ENCODE measurements around the gene OPA3.
A peak's percentile ranks its signal among the peaks of the same experiment; 100 is the strongest.

The OPA3 gene

GRCh38 chr19:45597425-45598111 lies 13.0 kb upstream of the OPA3 start:
- DNase-seq: no peak

- DNase-seq: no peak
These were observed 11.2 kb upstream of the OPA3 start for GRCh38 chr19:45595814-45596213.

- DNase-seq: no peak
These were observed 8.9 kb upstream of the OPA3 start for GRCh38 chr19:45593520-45593919.

- no peak for DNase-seq
These were observed 7.8 kb upstream of the OPA3 start for GRCh38 chr19:45592366-45592765.

GRCh38 chr19:45591638-45592005 lies 7.0 kb upstream of the OPA3 start:
- no peak for DNase-seq

- peak; percentile 25 for DNase-seq
These were observed 6.5 kb upstream of the OPA3 start for GRCh38 chr19:45591004-45591637.

GRCh38 chr19:45590300-45591003 lies 5.8 kb upstream of the OPA3 start:
- DNase-seq: no peak

- no peak for DNase-seq
These were observed 5.2 kb upstream of the OPA3 start for GRCh38 chr19:45589768-45590167.

GRCh38 chr19:45587873-45588272 lies 3.3 kb upstream of the OPA3 start:
- no peak for DNase-seq

GRCh38 chr19:45585158-45585577 lies 566 bp upstream of the OPA3 start:
- no peak for DNase-seq

GRCh38 chr19:45581576-45581975 lies 3.0 kb downstream of the OPA3 start:
- DNase-seq: no peak

GRCh38 chr19:45578861-45579260 lies 5.7 kb downstream of the OPA3 start:
- DNase-seq: no peak

GRCh38 chr19:45577111-45577905 lies 7.3 kb downstream of the OPA3 start:
- no peak for DNase-seq

GRCh38 chr19:45576682-45577081 lies 7.9 kb downstream of the OPA3 start:
- DNase-seq: no peak

- DNase-seq: no peak
These were observed 9.4 kb downstream of the OPA3 start for GRCh38 chr19:45575216-45575615.

- DNase-seq: no peak
These were observed 10.1 kb downstream of the OPA3 start for GRCh38 chr19:45574526-45574925.

GRCh38 chr19:45571457-45572220 lies 13.0 kb downstream of the OPA3 start:
- no peak for DNase-seq

- peak; percentile 41 for DNase-seq
These were observed 14.8 kb downstream of the OPA3 start for GRCh38 chr19:45569619-45570421.

- no peak for DNase-seq
These were observed 15.9 kb downstream of the OPA3 start for GRCh38 chr19:45568732-45569131.

GRCh38 chr19:45567609-45568008 lies 17.0 kb downstream of the OPA3 start:
- no peak for DNase-seq

GRCh38 chr19:45564131-45564780 lies 20.3 kb downstream of the OPA3 start:
- no peak for DNase-seq

All from CD4-positive, alpha-beta T cell treated with Interferon gamma for 1 hour (primary cell).